Fibroblast of skin of left biceps (primary cell): ENCODE measurements around the gene CNN1.

ENCODE experiments used
- DNase-seq, 2 experiments: peaks; one replicate each; pipeline ENCODE4 v3.0.0-alpha.2; 2013; ENCODE audit warnings: low read depth in 2 of 2

Gene CNN1

GRCh38 chr19:11534538-11534937, 4.1 kb upstream of the CNN1 start:
- no peak for DNase-seq

DNA sequence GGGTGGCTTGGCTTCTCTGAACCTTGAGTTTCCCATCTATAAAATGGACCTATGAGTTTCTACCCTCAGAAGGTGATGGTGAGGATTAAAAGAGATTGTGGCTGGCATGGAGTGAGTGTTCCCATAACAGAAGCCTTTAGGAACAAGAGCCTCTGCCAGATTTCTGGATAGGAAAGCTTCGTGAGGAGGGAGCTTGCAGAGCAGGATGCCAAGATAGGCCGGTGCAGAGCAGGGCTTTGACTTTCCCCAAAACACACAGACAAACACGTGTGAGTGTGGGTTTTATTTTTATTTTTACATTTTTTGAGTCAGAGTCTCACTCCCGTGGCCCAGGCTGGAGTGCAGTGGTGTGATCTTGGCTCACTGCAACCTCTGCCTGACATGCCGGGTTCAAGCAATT, 3.7 kb upstream of the CNN1 start:
- no peak for DNase-seq

DNA sequence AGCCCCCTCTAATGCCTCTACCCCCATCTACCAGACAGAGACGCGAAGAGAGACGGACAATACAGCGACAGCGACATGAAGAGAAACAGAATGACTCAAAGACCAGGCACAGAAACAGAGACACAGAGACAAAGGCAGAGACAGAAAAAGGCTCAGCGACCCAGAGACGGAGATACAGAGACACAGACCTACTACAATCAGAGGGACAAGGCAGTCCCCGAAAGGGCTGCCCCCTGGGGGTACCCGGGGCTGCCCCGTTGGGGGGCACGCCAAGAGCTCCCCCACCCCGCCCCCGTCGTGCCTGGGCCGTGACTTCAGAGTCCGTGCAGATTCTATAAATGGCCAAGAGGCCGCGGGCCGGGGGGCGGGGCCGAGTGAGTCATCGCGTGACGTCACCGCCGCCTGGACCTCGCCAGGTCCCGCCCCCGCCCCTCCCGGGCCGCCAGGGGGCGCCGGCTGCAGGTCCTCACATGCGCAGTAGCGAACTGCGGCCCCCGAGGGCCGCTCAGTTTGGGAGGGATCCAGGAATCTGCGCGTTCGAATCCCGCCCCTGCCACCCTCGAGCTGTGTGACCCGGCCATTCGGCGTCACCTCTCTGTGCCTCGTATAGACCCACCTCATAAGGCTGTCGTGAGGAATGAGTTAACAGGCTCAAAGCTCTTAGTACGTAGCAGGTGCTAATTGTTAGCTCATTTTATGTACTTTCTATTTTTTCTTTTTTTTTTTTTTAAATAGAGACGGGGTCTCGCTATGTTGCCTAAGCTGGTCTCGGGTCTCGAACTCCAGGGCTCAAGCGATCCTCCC, 2.7 kb upstream of the CNN1 start:
- peak; percentile 65 to 67 for DNase-seq

GRCh38 chr19:11539495-11540365, 1.1 kb downstream of the CNN1 start:
- DNase-seq = peak; percentile 31 to 35

- DNase-seq = no peak
Measured at GRCh38 chr19:11540645-11541044, 2.0 kb downstream of the CNN1 start.

GRCh38 chr19:11541238-11541637, 2.6 kb downstream of the CNN1 start:
- DNase-seq = no peak

DNA sequence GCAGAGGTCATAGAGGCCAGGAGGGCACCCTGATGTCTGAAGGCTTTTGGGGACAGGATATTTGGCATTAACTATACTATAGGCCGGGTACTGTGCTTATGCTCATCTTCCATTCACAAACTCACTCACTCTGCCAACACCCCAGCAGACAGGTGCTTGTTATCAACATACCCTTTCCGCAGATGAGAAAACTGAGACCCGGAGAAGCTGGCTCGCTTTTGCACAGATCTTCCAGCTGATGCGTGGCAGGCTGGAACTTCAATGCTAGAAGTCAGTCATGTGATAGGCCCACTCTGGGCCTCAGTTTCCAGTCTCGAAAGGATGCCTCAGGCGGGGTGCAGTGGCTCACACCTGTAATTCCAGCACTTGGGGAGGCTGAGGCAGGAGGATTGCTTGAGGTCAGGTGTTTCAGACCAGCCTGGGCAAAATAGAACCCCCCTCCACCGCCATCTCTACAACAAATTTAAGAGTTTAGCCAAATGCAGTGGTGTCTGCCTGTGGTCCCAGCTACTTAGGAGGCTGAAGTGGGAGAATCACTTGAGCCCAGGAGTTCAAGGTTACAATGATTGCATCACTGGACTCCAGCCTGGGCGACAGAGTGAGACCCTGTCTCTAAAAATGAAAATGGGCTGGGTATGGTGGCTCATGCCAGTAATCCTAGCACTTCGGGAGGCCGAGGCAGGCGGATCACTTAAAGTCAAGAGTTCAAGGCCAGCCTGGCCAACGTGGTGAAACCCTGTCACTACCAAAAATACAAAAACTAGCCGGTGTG, 9.5 kb downstream of the CNN1 start:
- no peak for DNase-seq

- DNase-seq = no peak
Measured at GRCh38 chr19:11549386-11549953, 10.8 kb downstream of the CNN1 start.

GRCh38 chr19:11550265-11550664, 11.6 kb downstream of the CNN1 start:
- DNase-seq = no peak

GRCh38 chr19:11551603-11552235, 13.1 kb downstream of the CNN1 start:
- no peak for DNase-seq

DNA sequence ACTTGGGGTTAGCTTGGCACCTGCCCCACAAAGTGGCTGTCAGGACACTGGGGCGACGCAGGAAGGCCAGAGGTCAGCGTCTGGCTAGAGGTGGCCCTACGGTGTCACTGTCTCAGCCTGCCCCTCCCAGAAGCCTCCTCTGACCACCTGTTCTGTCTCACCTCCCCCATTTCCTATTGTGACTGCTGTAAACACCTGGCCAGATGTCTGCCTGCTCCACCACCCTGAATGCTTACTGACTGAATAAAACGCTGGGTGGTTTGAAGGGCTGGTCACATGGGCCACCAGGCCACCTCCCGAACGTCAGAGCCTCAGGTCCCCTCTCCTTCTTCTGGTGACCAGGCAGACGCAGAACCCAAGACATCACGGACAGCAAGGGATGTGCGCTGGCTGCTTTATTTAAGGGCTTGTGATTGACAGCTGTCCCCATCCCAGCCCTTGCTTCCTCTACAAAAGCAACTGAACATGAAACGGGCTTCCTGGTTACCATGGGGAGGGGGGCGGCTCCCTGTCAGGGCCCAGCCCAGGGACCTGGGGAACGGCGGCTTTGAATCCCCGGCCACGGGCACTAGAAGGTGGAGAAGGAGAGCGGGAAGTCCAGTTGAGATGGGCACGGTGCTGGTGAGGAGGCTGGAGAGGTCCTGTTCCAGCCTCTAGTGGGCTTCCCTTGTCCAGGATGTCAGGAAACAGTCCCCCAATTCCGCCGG, 14.2 kb downstream of the CNN1 start:
- DNase-seq = no peak

DNA sequence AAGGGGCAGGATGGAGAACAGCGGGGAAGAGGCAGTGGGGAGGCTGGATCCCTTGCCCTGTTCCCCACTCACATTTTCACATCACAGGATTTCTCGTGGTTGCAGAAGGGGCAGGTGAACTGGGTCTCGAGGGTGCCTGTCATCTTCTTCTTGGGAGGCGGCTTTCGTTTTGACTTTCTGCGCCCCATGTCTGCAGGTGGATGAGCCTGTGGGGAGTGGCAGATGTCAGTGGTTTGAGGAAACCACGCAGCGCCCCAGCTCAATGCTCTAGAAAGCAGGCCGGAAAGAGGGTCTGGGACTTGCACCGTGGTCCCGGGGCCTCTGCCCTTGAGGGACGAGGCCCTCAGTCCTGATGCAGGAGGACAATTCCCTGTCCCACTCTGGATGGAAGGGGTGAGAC, 15.5 kb downstream of the CNN1 start:
- no peak for DNase-seq

DNA sequence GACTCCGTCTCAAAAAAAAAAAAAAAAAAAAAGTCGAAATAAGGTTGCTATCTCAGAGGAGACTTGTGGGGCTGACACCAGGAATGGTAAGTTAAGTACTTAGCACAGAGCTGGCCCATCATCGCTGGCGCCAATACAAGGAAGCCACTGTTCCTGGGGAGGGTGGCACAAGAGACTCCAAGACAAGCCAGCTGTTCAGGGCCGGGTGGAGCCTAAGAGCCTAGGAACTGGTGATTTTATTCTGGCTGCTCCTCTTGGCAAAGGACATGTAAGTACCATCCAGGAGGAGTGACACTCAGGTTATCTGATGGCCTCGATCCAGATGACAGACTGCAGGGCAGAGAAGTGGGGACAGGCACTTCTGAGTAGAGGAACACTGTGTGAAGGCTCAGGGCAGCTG, 16.6 kb downstream of the CNN1 start:
- no peak for DNase-seq

DNA sequence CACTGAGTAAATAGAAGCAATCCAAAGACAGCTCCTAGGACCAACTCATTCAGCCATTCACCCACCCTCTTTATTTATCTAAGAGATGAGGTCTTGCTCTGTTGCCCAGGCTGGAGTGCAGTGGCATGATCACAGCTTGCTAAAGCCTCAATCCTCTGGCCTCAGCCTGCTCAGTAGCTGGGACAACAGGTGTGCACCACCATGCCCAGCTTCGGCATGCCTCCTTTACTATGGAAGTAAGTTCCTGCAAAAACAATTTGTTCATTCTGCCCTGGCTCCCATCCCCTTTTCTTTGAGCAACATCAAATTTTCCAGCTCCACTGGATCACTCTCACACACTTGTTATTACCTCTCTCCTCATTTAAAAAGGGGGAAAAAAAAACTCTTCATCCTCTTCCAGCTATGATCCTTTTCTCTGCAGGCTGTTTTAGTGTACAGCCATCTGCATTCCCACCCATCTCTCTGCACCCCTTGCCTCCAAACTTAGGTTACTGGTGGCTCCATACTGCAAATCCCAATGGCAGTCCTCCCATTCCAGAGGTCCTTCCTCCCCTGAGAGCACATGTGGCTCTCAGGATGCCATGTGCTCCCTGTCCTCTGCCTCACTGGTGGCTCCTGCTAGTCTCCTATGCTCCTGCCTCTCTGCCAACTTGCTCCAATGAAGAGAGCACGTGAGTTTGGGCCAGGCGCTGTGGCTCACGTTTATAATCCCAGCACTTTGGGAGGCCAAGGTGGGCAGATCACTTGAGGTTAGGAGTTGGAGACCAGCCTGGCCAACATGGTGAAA, 18.2 kb downstream of the CNN1 start:
- no peak for DNase-seq

DNA sequence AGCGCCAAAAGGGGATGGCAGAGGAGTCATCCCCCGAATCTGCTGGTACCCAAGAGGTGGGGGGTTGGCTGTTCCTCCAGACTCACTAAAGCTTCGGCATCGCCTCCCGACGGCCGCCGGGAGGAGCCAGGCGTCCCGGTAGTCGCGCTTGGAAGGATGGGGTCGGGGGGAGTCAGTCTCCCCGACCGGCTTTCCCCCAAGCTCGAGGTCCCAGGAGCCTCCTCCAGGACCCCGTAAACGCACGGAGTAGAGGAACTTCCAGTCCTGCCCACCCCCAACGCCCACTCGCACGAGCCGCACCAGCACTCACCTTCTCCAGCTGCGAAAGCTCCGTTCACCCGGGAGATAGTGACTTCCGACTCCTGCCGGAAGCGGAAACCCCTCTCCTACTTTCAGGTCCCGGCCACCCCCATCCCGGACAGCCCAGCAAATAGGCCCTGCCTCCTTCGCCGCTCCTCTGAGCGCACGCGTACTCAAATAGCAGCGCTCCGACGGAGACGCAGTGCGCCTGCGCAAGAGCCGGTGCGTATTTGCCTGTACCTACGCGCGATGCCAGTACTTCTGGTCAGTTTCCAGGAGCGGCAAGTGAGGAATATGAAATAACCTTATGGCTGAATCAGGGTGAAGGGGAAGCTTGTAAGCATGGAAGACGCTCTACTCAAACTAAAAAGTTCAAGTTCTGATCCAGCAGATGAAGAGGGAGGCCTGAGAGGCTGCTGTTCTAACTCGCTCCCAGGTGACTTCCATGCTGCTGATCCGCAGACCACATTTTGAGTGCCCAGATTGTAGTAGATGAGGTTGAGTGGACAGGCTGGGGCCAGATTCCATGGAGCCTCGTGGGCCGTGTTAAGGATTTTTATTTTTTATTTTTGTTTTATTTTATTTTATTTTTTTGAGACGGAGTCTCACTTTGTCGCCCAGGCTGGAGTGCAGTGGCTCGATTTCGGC, 20.5 kb downstream of the CNN1 start, which contains the start of gene ELOF1:
TSS of gene ELOF1 (minus strand) at position 350 of the 948 bp plus-strand sequence. CDS start 4,883 bp downstream, outside the sequence.
- DNase-seq = peak; percentile 90 to 91

DNA sequence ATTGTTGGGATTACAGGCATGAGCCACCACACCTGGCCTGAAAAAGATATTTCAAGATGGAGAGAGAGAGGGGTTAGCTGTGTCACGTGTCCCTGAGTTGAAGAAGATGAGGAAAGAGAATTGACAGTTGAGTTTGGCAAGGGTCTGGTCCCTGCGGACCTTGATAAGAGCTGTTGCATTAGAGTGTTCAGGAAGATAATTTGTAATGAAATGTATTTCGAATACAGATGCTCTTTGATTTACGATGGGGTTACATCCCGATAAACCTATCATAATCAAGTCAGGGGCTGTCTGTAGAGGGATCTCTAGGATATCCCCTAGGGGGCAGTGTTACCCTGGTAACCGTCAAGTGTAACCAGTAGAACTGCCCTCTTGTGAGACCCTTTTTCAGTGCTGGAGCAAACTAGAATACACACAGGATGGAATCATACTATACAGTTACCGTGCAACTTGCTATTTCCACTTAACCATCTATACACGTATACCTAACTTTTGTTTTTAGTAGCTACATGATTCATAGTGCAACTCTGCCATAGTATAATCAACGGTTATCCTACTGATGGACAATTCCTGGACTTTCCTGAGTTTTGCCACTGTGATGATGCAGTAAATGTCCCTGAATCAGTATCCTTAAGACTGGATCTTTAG, 21.9 kb downstream of the CNN1 start:
- DNase-seq = peak in 1 of 2 experiments; percentile 40

- DNase-seq = no peak
Measured at GRCh38 chr19:11563532-11563931, 24.9 kb downstream of the CNN1 start.
